Suprapubic skin (tissue), 3 donors: ENCODE data around the gene VWF.

Source experiments
- POLR2AphosphoS5 ChIP-seq, 3 donors: sonication (generic); formaldehyde crosslinking; IDR thresholded peaks; one replicate each; pipeline ENCODE4 v1.6.1; 2017; ENCODE audit warnings: antibody characterized with exemption in 3 of 3
- TF ChIP-seq, protein P1 (sequence below), 2 donors: fragments of 200-600 bp in 1 of 2; fragments of 450-650 bp in 1 of 2; sonication (generic) in 1 of 2; IDR thresholded peaks; one replicate each; pipeline ENCODE4 v1.5.1; 2016 to 2019; ENCODE audit warnings: antibody characterized with exemption in 2 of 2, mild to moderate bottlenecking in 1 of 2, moderate library complexity in 1 of 2

DNA sequence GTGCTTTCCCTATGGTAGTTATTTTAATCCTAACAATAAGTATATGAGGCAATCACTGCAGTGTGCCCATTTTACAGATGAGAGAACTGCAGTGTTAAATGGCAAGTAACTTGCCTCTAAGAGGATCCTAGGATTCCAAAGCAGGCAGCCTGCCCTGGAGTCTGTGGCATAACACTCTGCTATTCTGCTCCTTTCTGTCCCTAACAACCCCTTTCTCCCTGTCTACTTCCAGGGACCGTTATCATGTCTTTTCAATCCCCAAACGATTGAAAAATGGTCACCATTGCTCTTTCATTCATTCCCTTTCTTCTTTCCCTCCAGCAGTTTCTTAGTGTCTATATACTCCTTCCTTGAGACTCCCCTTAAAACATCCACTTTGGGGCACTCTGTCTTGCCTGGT is 178.1 kb downstream of the VWF start:
- TF ChIP-seq, protein P1, sequence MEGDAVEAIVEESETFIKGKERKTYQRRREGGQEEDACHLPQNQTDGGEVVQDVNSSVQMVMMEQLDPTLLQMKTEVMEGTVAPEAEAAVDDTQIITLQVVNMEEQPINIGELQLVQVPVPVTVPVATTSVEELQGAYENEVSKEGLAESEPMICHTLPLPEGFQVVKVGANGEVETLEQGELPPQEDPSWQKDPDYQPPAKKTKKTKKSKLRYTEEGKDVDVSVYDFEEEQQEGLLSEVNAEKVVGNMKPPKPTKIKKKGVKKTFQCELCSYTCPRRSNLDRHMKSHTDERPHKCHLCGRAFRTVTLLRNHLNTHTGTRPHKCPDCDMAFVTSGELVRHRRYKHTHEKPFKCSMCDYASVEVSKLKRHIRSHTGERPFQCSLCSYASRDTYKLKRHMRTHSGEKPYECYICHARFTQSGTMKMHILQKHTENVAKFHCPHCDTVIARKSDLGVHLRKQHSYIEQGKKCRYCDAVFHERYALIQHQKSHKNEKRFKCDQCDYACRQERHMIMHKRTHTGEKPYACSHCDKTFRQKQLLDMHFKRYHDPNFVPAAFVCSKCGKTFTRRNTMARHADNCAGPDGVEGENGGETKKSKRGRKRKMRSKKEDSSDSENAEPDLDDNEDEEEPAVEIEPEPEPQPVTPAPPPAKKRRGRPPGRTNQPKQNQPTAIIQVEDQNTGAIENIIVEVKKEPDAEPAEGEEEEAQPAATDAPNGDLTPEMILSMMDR (IDR thresholded peaks at IDR 0.05): no peak
- TF ChIP-seq POLR2AphosphoS5 (IDR thresholded peaks at IDR 0.05): no peak
